RWPE1 (cell line): ENCODE measurements around the gene DUS1L.

Experiments used
- CTCF ChIA-PET: fragments of 350-600 bp; sonication (Branson Sonifier 250); formaldehyde crosslinking; extraction: SDS; loops from one replicate; lab custom pipeline; 2021; lab: Yijun Ruan, JAX
- POLR2A ChIA-PET: fragments of 400-600 bp; formaldehyde crosslinking; extraction: SDS; loops from one replicate; lab custom pipeline; 2020; ENCODE audit warnings: antibody characterized with exemption; ENCODE audit not compliant: low non-redundant PET; lab: Yijun Ruan, JAX
- DNase-seq: peaks from one replicate; pipeline ENCODE4 v3.0.0; 2012; ENCODE audit warnings: low spot score
- H3K27ac ChIP-seq: fragments of 450-650 bp; 2 replicates; pipeline ENCODE4 v1.5.1; 2017
- TF ChIP-seq, protein P1 (sequence below): fragments of 450-650 bp; conservative IDR thresholded peaks from 2 replicates; pipeline ENCODE4 v1.5.1; 2017; ENCODE audit warnings: low read depth, mild to moderate bottlenecking

Gene DUS1L

DNA sequence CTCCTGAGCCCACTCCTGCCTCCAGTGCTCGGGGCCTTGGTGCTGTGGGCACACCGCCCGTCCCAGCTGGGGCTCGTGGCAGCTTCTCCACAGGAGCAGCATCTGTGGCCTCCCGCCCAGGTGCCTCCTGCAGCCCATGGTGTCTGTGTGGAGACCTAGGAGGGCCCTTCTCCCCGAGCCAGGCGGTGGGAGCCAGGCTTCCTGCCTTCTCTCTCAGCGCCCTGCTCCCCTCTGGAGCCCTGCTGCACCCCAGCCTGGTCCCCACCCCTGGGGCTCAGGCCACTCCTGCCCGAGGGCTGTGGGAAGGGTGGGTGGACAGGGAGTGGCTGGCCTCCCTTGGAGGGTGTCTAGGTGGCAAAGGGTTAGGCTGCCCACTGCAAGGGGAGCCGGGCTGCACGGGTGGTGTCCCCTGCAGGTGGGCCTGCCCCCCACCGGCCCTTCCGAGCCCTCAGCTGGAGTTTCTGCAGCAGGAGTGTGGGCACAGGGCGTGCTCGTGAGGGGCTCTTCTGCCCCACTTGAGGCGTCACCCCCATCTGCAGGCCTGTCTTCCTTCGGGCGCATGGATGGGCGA lies 53.9 kb downstream of the DUS1L start:
- peak overlapping the region; percentile 60 for H3K27ac ChIP-seq
- TF ChIP-seq, protein P1, sequence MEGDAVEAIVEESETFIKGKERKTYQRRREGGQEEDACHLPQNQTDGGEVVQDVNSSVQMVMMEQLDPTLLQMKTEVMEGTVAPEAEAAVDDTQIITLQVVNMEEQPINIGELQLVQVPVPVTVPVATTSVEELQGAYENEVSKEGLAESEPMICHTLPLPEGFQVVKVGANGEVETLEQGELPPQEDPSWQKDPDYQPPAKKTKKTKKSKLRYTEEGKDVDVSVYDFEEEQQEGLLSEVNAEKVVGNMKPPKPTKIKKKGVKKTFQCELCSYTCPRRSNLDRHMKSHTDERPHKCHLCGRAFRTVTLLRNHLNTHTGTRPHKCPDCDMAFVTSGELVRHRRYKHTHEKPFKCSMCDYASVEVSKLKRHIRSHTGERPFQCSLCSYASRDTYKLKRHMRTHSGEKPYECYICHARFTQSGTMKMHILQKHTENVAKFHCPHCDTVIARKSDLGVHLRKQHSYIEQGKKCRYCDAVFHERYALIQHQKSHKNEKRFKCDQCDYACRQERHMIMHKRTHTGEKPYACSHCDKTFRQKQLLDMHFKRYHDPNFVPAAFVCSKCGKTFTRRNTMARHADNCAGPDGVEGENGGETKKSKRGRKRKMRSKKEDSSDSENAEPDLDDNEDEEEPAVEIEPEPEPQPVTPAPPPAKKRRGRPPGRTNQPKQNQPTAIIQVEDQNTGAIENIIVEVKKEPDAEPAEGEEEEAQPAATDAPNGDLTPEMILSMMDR, result no peak
- ChIA-PET CTCF (interaction anchor here (4.0 to 4.7 kb wide), 2 partner anchors 9 to 52 kb away, joined by 20 to 25 read pairs; no protein-coding TSS in a partner anchor), POLR2A (no interaction called here)
- DNase-seq, result no peak

DNA sequence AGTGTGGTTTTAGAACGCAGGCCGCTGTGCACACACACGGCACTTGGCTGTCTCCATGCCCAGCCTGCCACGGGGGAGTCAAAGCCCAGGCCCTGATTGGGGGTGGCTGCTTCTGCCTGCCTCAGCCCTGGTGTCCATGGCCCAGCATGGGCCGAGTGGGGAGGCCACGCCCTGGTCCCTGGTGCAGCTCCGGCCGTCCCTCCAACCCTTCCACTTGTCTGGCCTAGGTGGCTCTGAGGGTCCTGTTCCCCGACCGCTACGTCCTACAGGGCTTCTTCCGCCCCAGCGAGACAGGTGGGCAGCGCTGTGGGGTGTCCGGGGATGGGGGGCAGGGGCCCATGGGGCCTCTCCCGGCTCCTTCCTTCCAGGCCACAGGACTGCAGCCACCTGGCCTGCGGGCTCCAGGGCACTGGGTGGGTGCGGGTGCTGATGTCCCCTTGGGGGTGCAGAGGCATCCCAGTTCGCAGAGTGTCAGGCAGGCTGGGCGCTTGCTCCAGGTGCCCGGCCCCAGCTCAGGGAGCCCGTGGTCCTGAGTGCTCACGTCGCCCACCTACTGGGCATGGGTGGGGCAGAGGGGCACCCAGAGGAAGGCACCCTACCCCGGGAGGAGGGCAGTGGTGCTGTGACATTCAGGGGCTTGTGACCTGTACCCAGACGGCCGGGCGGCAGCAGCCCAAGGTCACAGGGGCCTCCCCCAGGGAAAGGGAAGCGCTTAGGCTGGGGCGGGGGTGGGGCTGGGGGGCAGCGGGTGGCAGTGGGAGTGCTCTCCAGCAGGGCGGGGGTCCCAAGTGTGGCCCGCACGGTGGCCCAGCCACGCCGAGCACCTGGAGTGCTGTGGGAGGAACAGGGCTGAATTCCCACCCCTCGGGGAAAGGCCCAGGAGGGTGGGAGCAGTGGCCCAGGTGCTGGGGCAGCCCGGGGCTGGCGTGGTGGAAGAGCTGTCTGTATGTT lies 54.8 kb downstream of the DUS1L start:
- TF ChIP-seq, protein P1, result no peak
- DNase-seq, result no peak
- ChIA-PET POLR2A (no interaction called here), CTCF (interaction anchor here (4.0 to 4.7 kb wide), 2 partner anchors 10 to 51 kb away, joined by 20 to 25 read pairs; no protein-coding TSS in a partner anchor)
- peak overlapping the region; percentile 60 for H3K27ac ChIP-seq

DNA sequence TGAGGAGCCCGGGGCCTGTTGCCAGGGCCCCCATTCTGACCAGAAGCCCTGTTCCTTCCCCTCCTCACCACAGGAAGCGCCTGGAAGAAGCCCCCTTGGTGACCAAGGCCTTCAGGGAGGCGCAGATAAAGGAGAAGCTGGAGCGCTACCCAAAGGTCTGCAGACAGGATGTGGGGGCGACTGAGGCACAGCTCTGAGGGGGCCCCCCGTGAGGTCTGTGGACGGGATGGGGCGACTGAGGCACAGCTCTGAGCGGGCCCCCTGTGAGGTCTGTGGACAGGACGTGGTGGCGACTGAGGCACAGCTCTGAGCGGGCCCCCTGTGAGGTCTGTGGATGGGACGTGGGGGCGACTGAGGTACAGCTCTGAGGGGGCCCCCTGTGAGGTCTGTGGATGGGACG lies 56.2 kb downstream of the DUS1L start:
- POLR2A ChIA-PET, result no interaction called here
- CTCF ChIA-PET, result interaction anchor here (4.7 kb wide), 1 partner anchor 12 kb away, joined by 25 read pairs; no protein-coding TSS in a partner anchor
- TF ChIP-seq, protein P1, result no peak
- H3K27ac ChIP-seq, result no peak overlapping the region; the same call in 1 of the 2 replicates
- no peak for DNase-seq

DNA sequence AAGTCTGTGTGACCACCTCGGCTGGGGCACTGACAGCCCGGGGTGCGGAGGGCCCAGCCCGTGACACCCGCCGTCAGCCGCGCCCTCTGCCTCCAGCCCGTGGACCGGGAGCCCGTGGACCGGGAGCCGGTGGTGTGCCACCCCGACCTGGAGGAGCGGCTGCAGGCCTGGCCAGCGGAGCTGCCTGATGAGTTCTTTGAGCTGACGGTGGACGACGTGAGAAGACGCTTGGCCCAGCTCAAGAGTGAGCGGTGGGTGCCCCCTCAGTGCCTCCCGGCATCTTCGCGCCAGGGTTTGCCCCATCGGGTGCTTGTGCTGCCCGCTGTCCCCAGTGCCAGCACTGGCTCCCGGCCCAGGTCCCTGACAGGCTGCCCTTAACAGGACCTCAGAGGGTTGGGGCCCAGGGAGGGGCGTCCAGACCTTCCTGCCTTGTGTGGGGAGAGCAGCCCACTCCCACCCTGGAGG lies 56.6 kb downstream of the DUS1L start:
- TF ChIP-seq, protein P1, result no peak
- no peak for DNase-seq
- POLR2A ChIA-PET, result no interaction called here
- H3K27ac ChIP-seq, result peak overlapping the region; percentile 1; the same call in 1 of the 2 replicates
- CTCF ChIA-PET, result interaction anchor here (0.6 to 4.7 kb wide), 2 partner anchors 12 to 126 kb away, joined by 3 to 25 read pairs; no protein-coding TSS in a partner anchor

DNA sequence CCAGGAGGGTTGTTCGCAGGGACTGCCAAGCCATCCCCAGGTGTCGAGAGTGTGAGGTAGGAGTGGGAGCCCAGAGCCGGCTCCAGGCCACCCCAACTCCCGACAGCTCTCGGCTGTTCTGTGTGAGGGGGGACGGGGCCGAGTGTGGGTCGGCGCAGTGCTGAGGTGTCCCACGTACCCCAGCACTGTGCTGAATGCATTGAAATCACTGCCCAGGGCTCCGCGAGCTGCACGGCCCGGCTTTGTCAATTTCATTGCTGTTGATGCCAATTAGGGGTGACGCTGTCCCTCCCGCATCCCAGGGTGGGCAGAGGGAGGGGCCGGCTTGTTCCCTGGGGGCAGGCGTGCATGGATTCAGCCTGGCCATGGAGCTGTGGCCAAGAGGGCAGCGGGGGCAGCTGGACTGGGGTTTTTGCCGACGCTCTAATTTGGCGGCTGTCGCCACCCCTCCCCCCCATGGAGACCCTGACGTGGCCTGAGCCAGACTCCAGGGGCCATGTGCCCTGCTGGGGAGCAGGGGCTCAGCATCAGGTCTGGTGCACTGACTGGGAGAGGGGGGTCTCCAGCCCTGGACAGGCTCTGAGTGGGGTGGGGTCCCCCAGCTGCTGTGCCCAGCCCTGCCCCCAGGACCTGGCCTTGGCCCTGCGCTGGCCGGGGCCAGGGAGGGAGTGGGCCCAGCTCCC lies 57.2 kb downstream of the DUS1L start:
- TF ChIP-seq, protein P1, result no peak
- no peak for DNase-seq
- ChIA-PET POLR2A (no interaction called here), CTCF (interaction anchor here (0.6 to 4.7 kb wide), 2 partner anchors 13 to 125 kb away, joined by 3 to 25 read pairs; no protein-coding TSS in a partner anchor)
- H3K27ac ChIP-seq, result peak overlapping the region; percentile 95; the same call in 1 of the 2 replicates
